CD4-positive, alpha-beta memory T cell (primary cell): ENCODE measurements around the gene NAXE. TPM values are rescaled to one million over a fixed set of nuclear protein-coding genes. Genes with fewer than 3 reads are reported as not detected.
A peak's percentile ranks its signal among the peaks of the same experiment; 100 is the strongest.

Source experiments
- CTCF ChIA-PET: fragments of 350-600 bp; sonication (Branson Sonifier 250); formaldehyde crosslinking; loops from one replicate; lab custom pipeline; 2021; ENCODE audit warnings: inconsistent platforms; ENCODE audit not compliant: partially characterized antibody; lab: Charles Lee
- POLR2A ChIA-PET: fragments of 350-600 bp; sonication (Branson Sonifier 250); formaldehyde crosslinking; loops from one replicate; lab custom pipeline; 2021; ENCODE audit not compliant: partially characterized antibody; lab: Charles Lee
- DNase-seq, 5 donors: peaks; one replicate each; pipeline versions ENCODE4 v3.0.0 to v3.0.0-alpha.2; 2020 to 2022; ENCODE audit warnings: mixed read lengths in 1 of 5
- H3K27ac ChIP-seq: one replicate; pipeline ENCODE4 v1.7.0; 2013; ENCODE audit warnings: low read depth, low read length
- H3K27me3 ChIP-seq: 2 replicates; pipeline ENCODE4 v1.7.0; 2013; ENCODE audit warnings: mild to moderate bottlenecking, low read length, moderate library complexity; ENCODE audit not compliant: insufficient read depth
- H3K36me3 ChIP-seq: 2 replicates; pipeline ENCODE4 v1.7.0; 2013; ENCODE audit warnings: mild to moderate bottlenecking, low read length, moderate library complexity; ENCODE audit not compliant: insufficient read depth
- H3K4me1 ChIP-seq: 2 replicates; pipeline ENCODE4 v1.7.0; 2013; ENCODE audit warnings: mild to moderate bottlenecking, low read length, moderate library complexity; ENCODE audit not compliant: insufficient read depth
- H3K4me3 ChIP-seq, 2 donors: one replicate each; pipeline ENCODE4 v1.7.0; 2013; ENCODE audit warnings: low read length in 2 of 2, mild to moderate bottlenecking in 1 of 2
- H3K9me3 ChIP-seq, 2 donors: one replicate each; pipeline ENCODE4 v1.7.0; 2013; ENCODE audit warnings: low read length in 2 of 2, control low read depth in 1 of 2; ENCODE audit not compliant: control insufficient read depth in 1 of 2
- H3K27ac Mint-ChIP-seq, 7 donors: one replicate each; pipeline ENCODE4 v1.8.0; 2020 to 2021; ENCODE audit warnings: mixed read lengths in 7 of 7, mild to moderate bottlenecking in 6 of 7, inconsistent platforms in 3 of 7, moderate library complexity in 3 of 7
- H3K27me3 Mint-ChIP-seq, 2 donors: one replicate each; pipeline ENCODE4 v1.8.0; 2020 to 2021; ENCODE audit warnings: mixed read lengths in 2 of 2
- H3K36me3 Mint-ChIP-seq, 2 donors: one replicate each; pipeline ENCODE4 v1.8.0; 2020 to 2021; ENCODE audit warnings: mixed read lengths in 2 of 2, inconsistent platforms in 1 of 2, mild to moderate bottlenecking in 1 of 2
- H3K4me1 Mint-ChIP-seq, 4 donors: one replicate each; pipeline ENCODE4 v1.8.0; 2020 to 2021; ENCODE audit warnings: mixed read lengths in 4 of 4, mild to moderate bottlenecking in 1 of 4
- H3K4me3 Mint-ChIP-seq, 8 donors: one replicate each; pipeline ENCODE4 v1.8.0; 2020 to 2021; ENCODE audit warnings: mixed read lengths in 8 of 8, mild to moderate bottlenecking in 7 of 8, moderate library complexity in 6 of 8, inconsistent platforms in 3 of 8
- H3K9me3 Mint-ChIP-seq, 8 donors: one replicate each; pipeline ENCODE4 v1.8.0; 2020 to 2021; ENCODE audit warnings: mixed read lengths in 8 of 8, mild to moderate bottlenecking in 5 of 8, inconsistent platforms in 3 of 8, moderate library complexity in 1 of 8
- intact Hi-C: fragments of 100-400 bp; cut with micrococcal nuclease; formaldehyde crosslinking; loops from one replicate; pipeline ENCODE4 v1.15.1; 2023
- polyA plus RNA-seq, 2 donors: library from polyadenylated mRNA; unstranded; fragments of 300-500 nt; fragmentation: Illumina TruSeq; gene quantifications; one replicate each; pipeline ENCODE4 v1.2.3, GENCODE V29; 2021
- total RNA-seq, 2 experiments: library from RNA; stranded (reverse); gene quantifications; one replicate each; pipeline ENCODE4 v1.2.3, GENCODE V29; 2021

NAXE gene
- total and polyA plus RNA-seq, 4 experiments from 2014 or later, result 46.7 to 152 (median 71.4) TPM

DNA sequence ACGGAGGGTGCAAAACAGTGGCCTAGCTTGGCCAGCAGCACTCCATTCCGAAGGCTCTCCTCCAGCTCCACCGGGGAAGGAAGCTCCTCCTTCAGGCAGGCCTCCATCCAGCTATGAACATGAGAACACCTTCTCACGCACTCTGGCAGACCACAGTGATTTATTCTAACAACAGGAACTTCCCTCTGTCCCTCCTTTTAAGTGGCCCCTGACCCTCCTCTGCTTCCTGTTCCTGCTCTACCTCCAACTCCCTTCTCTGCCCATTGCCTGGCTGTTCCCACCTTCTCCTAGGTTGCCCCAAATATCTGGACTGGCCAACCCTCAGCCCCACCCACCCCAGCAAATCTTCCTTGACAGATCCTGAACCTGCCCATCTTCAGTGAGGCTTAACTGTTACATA, 25.1 kb upstream of the NAXE start:
- H3K27ac ChIP-seq, result no peak overlapping the region
- no peaks in the 10 kb centered on the region for H3K36me3 ChIP-seq
- CTCF ChIA-PET, result interaction anchor here (1.1 kb wide), 1 partner anchor 86 kb away, joined by 5 read pairs; no protein-coding TSS in a partner anchor
- intact Hi-C loops, result no loop called here
- no peaks in the 10 kb centered on the region for H3K4me1 Mint-ChIP-seq
- H3K9me3 ChIP-seq, result no peaks in the 10 kb centered on the region
- H3K4me3 Mint-ChIP-seq, result no peak overlapping the region
- POLR2A ChIA-PET, result no interaction called here
- peaks cover 5% of the 10 kb centered on the region for H3K27me3 ChIP-seq
- no peak overlapping the region for H3K4me3 ChIP-seq
- DNase-seq, result no peak
- peaks cover 6 to 9% of the 10 kb centered on the region in 2 donors for H3K27me3 Mint-ChIP-seq
- peak overlapping the region in 1 of 7 donors; percentile 43 for H3K27ac Mint-ChIP-seq
- no peaks in the 10 kb centered on the region for H3K36me3 Mint-ChIP-seq
- H3K9me3 Mint-ChIP-seq, result no peaks in the 10 kb centered on the region
- no peaks in the 10 kb centered on the region for H3K4me1 ChIP-seq

DNA sequence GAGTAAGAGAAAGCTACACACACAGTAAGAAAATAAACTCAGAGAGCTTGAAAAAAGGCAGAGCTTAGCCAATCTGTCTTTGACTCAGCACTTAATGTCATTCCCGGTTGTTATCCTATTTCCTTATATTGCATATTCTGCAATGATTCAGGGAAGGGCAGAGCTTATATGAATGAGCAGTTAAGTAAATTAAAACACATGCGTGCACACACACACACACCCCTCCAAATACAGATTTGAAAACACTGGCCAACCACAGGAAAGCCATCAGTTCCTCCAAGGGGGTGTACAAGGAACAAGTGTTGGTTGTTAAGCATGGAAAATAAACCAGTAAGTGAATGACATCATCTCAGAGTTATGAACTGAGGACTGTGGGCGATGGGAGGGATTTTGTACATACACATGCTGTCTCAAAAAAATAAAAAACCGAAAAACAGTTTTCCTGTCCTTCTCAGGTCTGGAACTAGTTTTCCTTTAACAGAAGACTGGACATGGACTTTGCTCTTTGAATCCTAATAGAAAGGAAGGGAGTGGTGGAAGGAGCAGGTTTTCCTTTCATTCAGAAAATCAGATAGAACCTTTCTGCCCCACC, 20.2 kb upstream of the NAXE start:
- Mint-ChIP-seq H3K36me3 (no peaks in the 10 kb centered on the region), H3K4me1 (peaks cover 3 to 14% (median 11%) of the 10 kb centered on the region in 4 donors), H3K27ac (no peak overlapping the region), H3K9me3 (peaks cover 0 to 3% (median 0%) of the 10 kb centered on the region in 8 donors), H3K27me3 (peaks cover 27 to 38% of the 10 kb centered on the region in 2 donors), H3K4me3 (peak overlapping the region in 4 of 8 donors; percentile 63 to 86 (median 82))
- Histone ChIP-seq H3K9me3 (no peaks in the 10 kb centered on the region), H3K4me1 (peaks cover 11% of the 10 kb centered on the region), H3K36me3 (no peaks in the 10 kb centered on the region), H3K27me3 (peaks cover 9% of the 10 kb centered on the region), H3K27ac (no peak overlapping the region), H3K4me3 (no peak overlapping the region)
- POLR2A ChIA-PET, result interaction anchor here (1.1 to 1.9 kb wide), 3 partner anchors 20 to 81 kb away, joined by 3 to 10 read pairs (median 3); partner anchors contain the start of genes MEF2D and NAXE
- intact Hi-C loops, result no loop called here
- CTCF ChIA-PET, result interaction anchor here (1.1 to 2.2 kb wide), 8 partner anchors 10 to 186 kb away, joined by 3 to 8 read pairs (median 4); partner anchors contain the start of gene GPATCH4
- DNase-seq, result no peak

DNA sequence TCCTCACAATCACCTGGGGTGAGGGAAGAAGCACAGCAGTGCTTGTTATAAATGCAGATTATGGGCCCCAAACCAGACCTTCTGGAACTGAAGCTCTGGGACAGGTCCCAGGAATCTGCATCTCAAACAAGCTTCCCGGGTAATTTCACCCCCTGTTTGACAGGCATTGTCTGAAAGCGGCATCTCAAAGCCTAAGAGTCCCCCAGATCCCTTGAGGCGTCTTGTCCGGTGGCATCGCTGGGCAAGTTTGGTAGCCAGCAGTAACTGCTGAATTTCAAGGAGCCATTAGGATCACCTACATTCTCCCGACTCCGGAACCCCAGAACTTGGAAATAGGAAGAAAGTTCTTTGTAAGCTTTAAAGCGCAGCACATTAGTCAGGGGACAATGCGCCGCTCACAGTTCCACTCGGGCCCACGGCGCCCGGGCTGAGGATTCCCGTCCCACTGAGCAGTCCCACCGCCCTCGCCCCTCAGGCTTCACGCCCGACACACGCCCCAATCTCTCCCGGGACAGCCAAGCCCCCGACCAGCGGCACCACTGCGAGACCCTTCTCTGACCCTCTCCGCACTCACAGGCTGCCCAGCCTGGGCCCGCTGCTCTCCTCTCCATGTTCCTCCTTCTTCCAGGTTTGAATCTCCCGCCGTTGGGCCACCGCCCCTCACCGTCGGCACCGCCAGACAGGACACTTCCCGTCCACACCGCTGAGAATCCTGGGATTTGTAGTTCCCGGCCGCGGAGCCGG, 19.5 kb upstream of the NAXE start, which contains the start of gene IQGAP3:
TSS of gene IQGAP3 (minus strand) at position 647 of the 744 bp plus-strand sequence. CDS start at position 611, 36 bp downstream.
- Mint-ChIP-seq H3K36me3 (no peaks in the 10 kb centered on the region), H3K27me3 (peaks cover 27 to 38% of the 10 kb centered on the region in 2 donors), H3K27ac (peak within 1 kb of the TSS in 5 of 7 donors; percentile 4 to 85 (median 43)), H3K9me3 (peaks cover 0 to 3% (median 0%) of the 10 kb centered on the region in 8 donors), H3K4me3 (peak within 1 kb of the TSS; percentile 76 to 91 (median 84)), H3K4me1 (peaks cover 3 to 14% (median 11%) of the 10 kb centered on the region in 4 donors)
- ChIA-PET POLR2A (interaction anchor here (1.1 to 1.9 kb wide), 3 partner anchors 67 to 81 kb away, joined by 3 to 10 read pairs (median 5); partner anchors contain the start of gene MEF2D), CTCF (interaction anchor here (1.0 to 2.2 kb wide), 5 partner anchors 9 to 91 kb away, joined by 3 to 8 read pairs (median 5); no protein-coding TSS in a partner anchor)
- Histone ChIP-seq H3K27me3 (peaks cover 9% of the 10 kb centered on the region), H3K4me3 (peak within 1 kb of the TSS in 1 of 2 donors; percentile 13), H3K4me1 (peaks cover 11% of the 10 kb centered on the region), H3K36me3 (no peaks in the 10 kb centered on the region), H3K9me3 (no peaks in the 10 kb centered on the region), H3K27ac (no peak within 1 kb of the TSS)
- intact Hi-C loops, result loop anchor here (1.0 kb wide), 1 partner anchor 67 kb away; no protein-coding TSS in a partner anchor
- DNase-seq, result peak; percentile 61 to 81 (median 70)

DNA sequence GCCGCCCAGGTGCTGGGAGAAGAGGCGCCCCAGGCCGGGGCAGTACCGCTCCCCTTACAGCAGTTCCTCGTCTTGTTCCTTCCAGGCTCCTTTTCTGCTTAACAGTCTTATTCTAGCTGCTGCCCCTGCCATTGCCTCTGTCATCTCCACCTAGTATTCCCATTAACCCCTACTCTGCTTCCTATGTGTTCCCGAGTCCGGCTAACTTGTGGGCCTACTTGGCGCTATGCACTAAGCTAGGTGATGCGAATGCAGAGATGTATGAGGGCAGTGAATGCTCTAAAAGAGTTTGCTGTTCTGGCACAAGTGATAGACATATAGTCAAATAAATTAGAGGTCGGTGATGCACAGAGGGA, 18.9 kb upstream of the NAXE start:
- CTCF ChIA-PET, result interaction anchor here (0.7 to 2.2 kb wide), 3 partner anchors 8 to 92 kb away, joined by 3 to 8 read pairs (median 3); no protein-coding TSS in a partner anchor
- H3K36me3 Mint-ChIP-seq, result no peaks in the 10 kb centered on the region
- peak overlapping the region in 5 of 7 donors; percentile 4 to 80 (median 43) for H3K27ac Mint-ChIP-seq
- no peak for DNase-seq
- peaks cover 27 to 38% of the 10 kb centered on the region in 2 donors for H3K27me3 Mint-ChIP-seq
- peaks cover 0 to 3% (median 0%) of the 10 kb centered on the region in 8 donors for H3K9me3 Mint-ChIP-seq
- POLR2A ChIA-PET, result interaction anchor here (1.4 to 1.9 kb wide), 2 partner anchors 68 to 71 kb away, joined by 5 to 10 read pairs; partner anchors contain the start of gene MEF2D
- intact Hi-C loops, result loop anchor here (1.0 kb wide), 1 partner anchor 67 kb away; no protein-coding TSS in a partner anchor
- H3K27ac ChIP-seq, result no peak overlapping the region
- H3K9me3 ChIP-seq, result no peaks in the 10 kb centered on the region
- H3K4me1 Mint-ChIP-seq, result peaks cover 3 to 14% (median 11%) of the 10 kb centered on the region in 4 donors
- H3K27me3 ChIP-seq, result peaks cover 9% of the 10 kb centered on the region
- peak overlapping the region in 1 of 2 donors; percentile 13 for H3K4me3 ChIP-seq
- peak overlapping the region; percentile 76 to 91 (median 84) for H3K4me3 Mint-ChIP-seq
- peaks cover 11% of the 10 kb centered on the region for H3K4me1 ChIP-seq
- H3K36me3 ChIP-seq, result no peaks in the 10 kb centered on the region

DNA sequence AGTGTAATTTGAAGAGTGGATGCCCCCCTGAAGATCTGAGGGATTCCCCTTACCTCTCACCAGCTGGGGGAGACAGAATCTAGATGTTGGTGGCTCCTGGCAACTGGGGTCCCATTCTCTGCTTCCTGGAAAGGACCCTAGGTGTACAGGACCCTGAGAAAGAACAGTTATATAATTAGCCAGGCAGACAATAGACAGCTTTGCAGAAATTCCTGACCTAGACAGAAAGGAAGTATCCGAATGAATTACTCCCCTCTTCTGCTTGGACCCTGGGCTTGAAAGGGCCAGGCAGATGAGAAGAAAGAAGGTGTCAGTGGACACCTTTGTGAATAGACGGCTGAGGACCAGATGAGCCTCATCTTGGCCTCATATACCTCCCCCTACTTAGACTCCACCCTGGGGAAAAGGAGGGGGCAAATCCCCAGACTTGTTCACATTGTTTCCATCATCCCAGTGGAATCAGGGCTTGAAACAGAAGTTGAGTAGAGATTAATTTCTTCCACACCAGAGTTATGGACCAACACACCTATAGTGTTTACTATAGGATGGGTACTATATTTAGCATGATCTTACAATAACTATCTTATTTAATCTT, 17.4 kb upstream of the NAXE start:
- Histone ChIP-seq H3K4me3 (no peak overlapping the region), H3K4me1 (peaks cover 11% of the 10 kb centered on the region), H3K36me3 (no peaks in the 10 kb centered on the region), H3K9me3 (no peaks in the 10 kb centered on the region), H3K27ac (no peak overlapping the region), H3K27me3 (peaks cover 9% of the 10 kb centered on the region)
- intact Hi-C loops, result no loop called here
- CTCF ChIA-PET, result interaction anchor here (0.8 to 2.2 kb wide), 2 partner anchors 34 to 93 kb away, joined by 3 to 7 read pairs; no protein-coding TSS in a partner anchor
- H3K36me3 Mint-ChIP-seq, result no peaks in the 10 kb centered on the region
- peaks cover 27 to 40% of the 10 kb centered on the region in 2 donors for H3K27me3 Mint-ChIP-seq
- peaks cover 0 to 3% (median 0%) of the 10 kb centered on the region in 8 donors for H3K9me3 Mint-ChIP-seq
- H3K4me1 Mint-ChIP-seq, result peaks cover 3 to 14% (median 11%) of the 10 kb centered on the region in 4 donors
- H3K27ac Mint-ChIP-seq, result no peak overlapping the region
- no peak for DNase-seq
- no peak overlapping the region for H3K4me3 Mint-ChIP-seq
- POLR2A ChIA-PET, result interaction anchor here (1.2 kb wide), 1 partner anchor 69 kb away, joined by 3 read pairs; no protein-coding TSS in a partner anchor

DNA sequence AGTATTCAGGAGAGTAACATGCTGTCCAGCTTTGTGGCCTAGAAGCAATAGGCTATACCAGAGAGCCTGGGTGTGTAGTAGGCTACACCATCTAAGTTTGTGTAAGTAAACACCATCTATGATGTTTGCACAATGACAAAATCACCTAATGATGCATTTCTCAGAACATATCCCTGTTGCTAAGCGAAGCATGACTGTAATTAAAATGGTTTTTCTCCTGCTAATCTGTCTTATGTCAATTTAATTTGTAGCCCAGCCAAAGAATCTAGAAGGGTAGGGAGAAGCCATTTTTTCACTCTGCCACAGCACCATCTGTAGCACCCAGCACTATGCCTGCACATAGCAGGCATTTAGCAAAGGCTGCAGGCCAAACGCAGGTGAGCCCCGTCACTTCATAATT, 14.0 kb upstream of the NAXE start:
- no peaks in the 10 kb centered on the region for H3K36me3 Mint-ChIP-seq

More for the DNA sequence above, 14.0 kb upstream of the NAXE start:
- Mint-ChIP-seq H3K4me1 (peaks cover 0 to 5% (median 3%) of the 10 kb centered on the region in 4 donors), H3K27me3 (peaks cover 12 to 20% of the 10 kb centered on the region in 2 donors), H3K9me3 (no peaks in the 10 kb centered on the region), H3K27ac (no peak overlapping the region), H3K4me3 (no peak overlapping the region)
- CTCF ChIA-PET, result interaction anchor here (0.9 to 2.3 kb wide), 2 partner anchors 31 to 76 kb away, joined by 3 to 7 read pairs; no protein-coding TSS in a partner anchor
- Histone ChIP-seq H3K36me3 (no peaks in the 10 kb centered on the region), H3K27me3 (peaks cover 3% of the 10 kb centered on the region), H3K4me3 (no peak overlapping the region), H3K4me1 (peaks cover 2% of the 10 kb centered on the region), H3K9me3 (no peaks in the 10 kb centered on the region), H3K27ac (no peak overlapping the region)
- intact Hi-C loops, result no loop called here
- DNase-seq, result no peak
- POLR2A ChIA-PET, result no interaction called here
